Sigmoid colon (tissue), 4 donors: Measurements from ENCODE around the gene KIAA0232.

Source experiments
- CTCF ChIP-seq, 4 experiments: fragments of 450-650 bp in 3 of 4; fragments of 200-600 bp in 1 of 4; IDR thresholded peaks; one replicate each; pipeline ENCODE4 v1.5.1; 2016 to 2019; ENCODE audit warnings: antibody characterized with exemption in 4 of 4, mild to moderate bottlenecking in 3 of 4, moderate library complexity in 2 of 4
- POLR2A ChIP-seq, 2 donors: fragments of 450-650 bp; IDR thresholded peaks; one replicate each; pipeline ENCODE4 v1.6.1; 2016; ENCODE audit warnings: antibody characterized with exemption in 2 of 2, mild to moderate bottlenecking in 2 of 2, moderate library complexity in 2 of 2
- POLR2AphosphoS5 ChIP-seq, 4 donors: sonication (generic); formaldehyde crosslinking; IDR thresholded peaks; one replicate each; pipeline ENCODE4 v1.6.1; 2017; ENCODE audit warnings: antibody characterized with exemption in 4 of 4

GRCh38 chr4:6804082-6804752 is 21.7 kb downstream of the KIAA0232 start:
- TF ChIP-seq POLR2AphosphoS5 (IDR thresholded peaks at IDR 0.05) = no peak
- TF ChIP-seq POLR2A (IDR thresholded peaks at IDR 0.05) = no peak
- TF ChIP-seq CTCF (IDR thresholded peaks at IDR 0.05) = no peak
